ENCODE results near the gene PGD. TPM values are rescaled to one million over a fixed set of nuclear protein-coding genes. Genes with fewer than 3 reads are reported as not detected.

PGD gene
- total RNA-seq, 1 experiment from 2014 or later = 162 TPM

- no peaks in the 10 kb centered on the region for H3K4me1 ChIP-seq (ENCODE audit: insufficient read depth, low read length)
- no TSS peak for BruUV-seq (replicated peaks)
- H3K79me2 ChIP-seq (ENCODE audit: low read length) = no peaks in the 10 kb centered on the region
- ChIA-PET POLR2A (ENCODE audit: unreplicated experiment) (interaction anchor here (0.6 kb wide), 1 partner anchor 133 kb away, joined by 5 read pairs; no protein-coding TSS in a partner anchor), CTCF (no interaction called here)
- H3K4me3 ChIP-seq (ENCODE audit: low read length) = no peak overlapping the region
- ATAC-seq (no peak), DNase-seq (no peak)
- H4K20me1 ChIP-seq (ENCODE audit: low read length) = no peaks in the 10 kb centered on the region
- no peaks in the 10 kb centered on the region for H3K36me3 ChIP-seq (ENCODE audit: low read depth, low read length)
- H3K9ac ChIP-seq (ENCODE audit: low read length) = no peak overlapping the region
- no peak overlapping the region for H3K27ac ChIP-seq (ENCODE audit: low read length)
- intact Hi-C loops (cut with micrococcal nuclease) = no loop called here
- no peak overlapping the region for H3K4me2 ChIP-seq (ENCODE audit: low read length)
- no peaks in the 10 kb centered on the region for H3K9me2 ChIP-seq (replicated peaks; ENCODE audit: low read length)
- no peaks in the 10 kb centered on the region for H3K27me3 ChIP-seq (ENCODE audit: low read length)
- H3F3A ChIP-seq (ENCODE audit: low read length, unreplicated experiment) = no peaks in the 10 kb centered on the region
- no peaks in the 10 kb centered on the region for H3K9me3 ChIP-seq (ENCODE audit: low read length)
- TF ChIP-seq CTCF (conservative IDR thresholded peaks at IDR 0.05; ENCODE audit: low read depth, low read length) (no peak), EZH2 (IDR thresholded peaks at IDR 0.05; ENCODE audit: low read length, unreplicated experiment) (no peak), EZH2phosphoT487 (IDR thresholded peaks at IDR 0.05; ENCODE audit: borderline replicate concordance, low read length) (no peak)
- no peak overlapping the region for H2AFZ ChIP-seq (ENCODE audit: low read length)
Observed at GRCh38 chr1:10440305-10440704, 41.4 kb downstream of the PGD start.

GRCh38 chr1:10440794-10441193, 41.9 kb downstream of the PGD start:
- intact Hi-C loops (cut with micrococcal nuclease) = no loop called here
- no peaks in the 10 kb centered on the region for H3K36me3 ChIP-seq (ENCODE audit: low read depth, low read length)
- no peak overlapping the region for H3K4me3 ChIP-seq (ENCODE audit: low read length)
- ATAC-seq (no peak), DNase-seq (no peak)
- no peak overlapping the region for H3K4me2 ChIP-seq (ENCODE audit: low read length)
- H3K27me3 ChIP-seq (ENCODE audit: low read length) = no peaks in the 10 kb centered on the region
- no TSS peak for BruUV-seq (replicated peaks)
- H3K9ac ChIP-seq (ENCODE audit: low read length) = no peak overlapping the region
- H2AFZ ChIP-seq (ENCODE audit: low read length) = no peak overlapping the region
- H3K4me1 ChIP-seq (ENCODE audit: insufficient read depth, low read length) = no peaks in the 10 kb centered on the region
- no peaks in the 10 kb centered on the region for H3F3A ChIP-seq (ENCODE audit: low read length, unreplicated experiment)
- H3K79me2 ChIP-seq (ENCODE audit: low read length) = no peaks in the 10 kb centered on the region
- H3K9me3 ChIP-seq (ENCODE audit: low read length) = no peaks in the 10 kb centered on the region
- TF ChIP-seq CTCF (conservative IDR thresholded peaks at IDR 0.05; ENCODE audit: low read depth, low read length) = no peak
- TF ChIP-seq EZH2 (IDR thresholded peaks at IDR 0.05; ENCODE audit: low read length, unreplicated experiment) = no peak
- TF ChIP-seq EZH2phosphoT487 (IDR thresholded peaks at IDR 0.05; ENCODE audit: borderline replicate concordance, low read length) = no peak
- no peak overlapping the region for H3K27ac ChIP-seq (ENCODE audit: low read length)
- no peaks in the 10 kb centered on the region for H3K9me2 ChIP-seq (replicated peaks; ENCODE audit: low read length)
- H4K20me1 ChIP-seq (ENCODE audit: low read length) = no peaks in the 10 kb centered on the region
- CTCF ChIA-PET = no interaction called here
- POLR2A ChIA-PET (ENCODE audit: unreplicated experiment) = interaction anchor here (0.6 kb wide), 1 partner anchor 133 kb away, joined by 5 read pairs; no protein-coding TSS in a partner anchor

GRCh38 chr1:10444248-10444647, 45.4 kb downstream of the PGD start:
- no peak overlapping the region for H3K9ac ChIP-seq (ENCODE audit: low read length)
- TF ChIP-seq CTCF (conservative IDR thresholded peaks at IDR 0.05; ENCODE audit: low read depth, low read length) (no peak), EZH2phosphoT487 (IDR thresholded peaks at IDR 0.05; ENCODE audit: borderline replicate concordance, low read length) (no peak), EZH2 (IDR thresholded peaks at IDR 0.05; ENCODE audit: low read length, unreplicated experiment) (no peak)
- no peak for DNase-seq
- POLR2A ChIA-PET (ENCODE audit: unreplicated experiment) = no interaction called here
- ATAC-seq = no peak
- H3K36me3 ChIP-seq (ENCODE audit: low read depth, low read length) = no peaks in the 10 kb centered on the region
- no peak overlapping the region for H2AFZ ChIP-seq (ENCODE audit: low read length)
- H3K27ac ChIP-seq (ENCODE audit: low read length) = no peak overlapping the region
- H3K79me2 ChIP-seq (ENCODE audit: low read length) = no peaks in the 10 kb centered on the region
- CTCF ChIA-PET = no interaction called here
- H3K9me2 ChIP-seq (replicated peaks; ENCODE audit: low read length) = no peaks in the 10 kb centered on the region
- H3K4me3 ChIP-seq (ENCODE audit: low read length) = no peak overlapping the region
- H4K20me1 ChIP-seq (ENCODE audit: low read length) = no peaks in the 10 kb centered on the region
- H3K4me1 ChIP-seq (ENCODE audit: insufficient read depth, low read length) = no peaks in the 10 kb centered on the region
- no peaks in the 10 kb centered on the region for H3K9me3 ChIP-seq (ENCODE audit: low read length)
- H3F3A ChIP-seq (ENCODE audit: low read length, unreplicated experiment) = no peaks in the 10 kb centered on the region
- no peaks in the 10 kb centered on the region for H3K27me3 ChIP-seq (ENCODE audit: low read length)
- intact Hi-C loops (cut with micrococcal nuclease) = no loop called here
- BruUV-seq (replicated peaks) = no TSS peak
- H3K4me2 ChIP-seq (ENCODE audit: low read length) = no peak overlapping the region
